Measurements from ENCODE around the gene FAHD2A.

- TF ChIP-seq CTCF (conservative IDR thresholded peaks at IDR 0.05 in 1 of 2, IDR thresholded peaks at IDR 0.05 in 1 of 2; ENCODE audit: extremely low read depth in 1 of 2, insufficient read depth in 1 of 2, low read depth in 1 of 2, low read length in 2 of 2) (peak; percentile 92 to 95), EZH2 (IDR thresholded peaks at IDR 0.05; ENCODE audit: borderline replicate concordance, low read length) (no peak)
These were observed 13.0 kb upstream of the FAHD2A start for GRCh38 chr2:95389245-95390119.
